GM12892 (cell line): ENCODE results near the gene WDFY1.

Experiments used
- POLR2A ChIP-seq: IDR thresholded peaks from 2 replicates; pipeline ENCODE4 v1.6.1; 2011; ENCODE audit warnings: low read depth, low read length, control low read depth
- POLR2AphosphoS5 ChIP-seq: IDR thresholded peaks from 2 replicates; pipeline ENCODE4 v1.6.1; 2011; ENCODE audit warnings: low read depth, low read length, control low read depth

- no peak for TF ChIP-seq POLR2AphosphoS5
- no peak for TF ChIP-seq POLR2A
These were observed 64.3 kb downstream of the WDFY1 start for GRCh38 chr2:223880796-223881195.
